Ishikawa (cell line): ENCODE data around the gene ANXA10.

Experiments used
- CEBPB ChIP-seq: IDR thresholded peaks from 2 replicates; pipeline ENCODE4 v1.6.1; 2012
- CREB1 ChIP-seq: IDR thresholded peaks from 2 replicates; pipeline ENCODE4 v1.6.1; 2012; ENCODE audit warnings: low read depth
- EGR1 ChIP-seq: IDR thresholded peaks from 2 replicates; pipeline ENCODE4 v1.6.1; 2012
- EP300 ChIP-seq: IDR thresholded peaks from 2 replicates; pipeline ENCODE4 v1.6.1; 2012; ENCODE audit warnings: borderline replicate concordance
- FOXM1 ChIP-seq: IDR thresholded peaks from 2 replicates; pipeline ENCODE4 v1.6.1; 2012; ENCODE audit warnings: low read depth, borderline replicate concordance
- MAX ChIP-seq: IDR thresholded peaks from 2 replicates; pipeline ENCODE4 v1.6.1; 2012
- NFIC ChIP-seq: IDR thresholded peaks from 2 replicates; pipeline ENCODE4 v1.6.1; 2012
- RAD21 ChIP-seq: IDR thresholded peaks from 2 replicates; pipeline ENCODE4 v1.6.1; 2012; ENCODE audit warnings: low read depth
- REST ChIP-seq: IDR thresholded peaks from 2 replicates; pipeline ENCODE4 v1.6.1; 2012; ENCODE audit warnings: low read depth, mild to moderate bottlenecking
- TAF1 ChIP-seq: IDR thresholded peaks from 2 replicates; pipeline ENCODE4 v1.6.1; 2012; ENCODE audit warnings: low read depth, mild to moderate bottlenecking
- TCF12 ChIP-seq: IDR thresholded peaks from 2 replicates; pipeline ENCODE4 v1.6.1; 2012; ENCODE audit warnings: low read depth
- TEAD4 ChIP-seq: IDR thresholded peaks from 2 replicates; pipeline ENCODE4 v1.6.1; 2012
- USF1 ChIP-seq: IDR thresholded peaks from 2 replicates; pipeline ENCODE4 v1.6.1; 2012
- YY1 ChIP-seq: IDR thresholded peaks from 2 replicates; pipeline ENCODE4 v1.6.1; 2012; ENCODE audit warnings: low read depth
- ZBTB7A ChIP-seq: IDR thresholded peaks from 2 replicates; pipeline ENCODE4 v1.6.1; 2012; ENCODE audit warnings: low read depth

The ANXA10 gene

GRCh38 chr4:168151327-168151726 lies 59.0 kb downstream of the ANXA10 start:
- TF ChIP-seq NFIC (no peak), ZBTB7A (no peak), CREB1 (no peak), TAF1 (no peak), EGR1 (no peak), MAX (no peak), REST (no peak), RAD21 (no peak), USF1 (no peak), EP300 (no peak), CEBPB (no peak), TCF12 (no peak), TEAD4 (no peak), FOXM1 (no peak), YY1 (no peak)

GRCh38 chr4:168152837-168153500 lies 60.6 kb downstream of the ANXA10 start:
- TF ChIP-seq EP300: no peak
- TF ChIP-seq USF1: no peak
- no peak for TF ChIP-seq TCF12
- no peak for TF ChIP-seq TAF1
- no peak for TF ChIP-seq MAX
- TF ChIP-seq EGR1: no peak
- TF ChIP-seq RAD21: no peak
- TF ChIP-seq REST: no peak
- TF ChIP-seq NFIC: no peak
- no peak for TF ChIP-seq TEAD4
- TF ChIP-seq FOXM1: no peak
- no peak for TF ChIP-seq YY1

GRCh38 chr4:168153596-168154440 lies 61.5 kb downstream of the ANXA10 start:
- TF ChIP-seq NFIC: no peak
- peak; percentile 59 for TF ChIP-seq MAX
- TF ChIP-seq RAD21: peak; percentile 82
- no peak for TF ChIP-seq FOXM1

GRCh38 chr4:168154546-168155277 lies 62.4 kb downstream of the ANXA10 start:
- TF ChIP-seq RAD21 (no peak), ZBTB7A (no peak), YY1 (no peak), EP300 (no peak), FOXM1 (no peak), CEBPB (no peak), EGR1 (no peak), REST (no peak), NFIC (no peak), TEAD4 (no peak), MAX (no peak), TAF1 (no peak), USF1 (no peak), CREB1 (no peak)
